PFSK-1 (cell line): Measurements from ENCODE around the gene LRMDA.

Experiments
- FOXP2 ChIP-seq: optimal IDR thresholded peaks from 2 replicates; pipeline ENCODE3; 2011; ENCODE audit warnings: borderline replicate concordance, control low read depth, inconsistent platforms; ENCODE audit not compliant: insufficient read depth; ENCODE audit errors: extremely low read length, extremely low read depth
- POLR2AphosphoS5 ChIP-seq: IDR thresholded peaks from 2 replicates; pipeline ENCODE4 v1.6.1; 2012; ENCODE audit warnings: low read depth, mild to moderate bottlenecking, control low read depth, low read length, moderate library complexity
- REST ChIP-seq, 2 experiments: IDR thresholded peaks; 2 replicates each; pipeline versions ENCODE4 v1.6.1 to v1.8.0; 2011 to 2012; ENCODE audit warnings: low read depth in 2 of 2, low read length in 2 of 2, control low read depth in 1 of 2, inconsistent platforms in 1 of 2, mild to moderate bottlenecking in 1 of 2, moderate library complexity in 1 of 2; ENCODE audit not compliant: insufficient read depth in 1 of 2
- SIN3A ChIP-seq: IDR thresholded peaks from 2 replicates; pipeline ENCODE4 v1.6.1; 2012; ENCODE audit warnings: mild to moderate bottlenecking, low read length, moderate library complexity, borderline replicate concordance; ENCODE audit not compliant: insufficient read depth
- TAF1 ChIP-seq: IDR thresholded peaks from 2 replicates; pipeline ENCODE4 v1.6.1; 2012; ENCODE audit warnings: low read length, control low read depth, borderline replicate concordance; ENCODE audit not compliant: insufficient read depth

The LRMDA gene

GRCh38 chr10:76463111-76463510 lies 1031.7 kb downstream of the LRMDA start:
- TF ChIP-seq SIN3A (no peak), POLR2AphosphoS5 (no peak), REST (IDR thresholded peaks at IDR 0.05; ENCODE audit: insufficient read depth in 1 of 2, low read depth in 2 of 2, low read length in 2 of 2) (no peak), TAF1 (no peak), FOXP2 (no peak)

DNA sequence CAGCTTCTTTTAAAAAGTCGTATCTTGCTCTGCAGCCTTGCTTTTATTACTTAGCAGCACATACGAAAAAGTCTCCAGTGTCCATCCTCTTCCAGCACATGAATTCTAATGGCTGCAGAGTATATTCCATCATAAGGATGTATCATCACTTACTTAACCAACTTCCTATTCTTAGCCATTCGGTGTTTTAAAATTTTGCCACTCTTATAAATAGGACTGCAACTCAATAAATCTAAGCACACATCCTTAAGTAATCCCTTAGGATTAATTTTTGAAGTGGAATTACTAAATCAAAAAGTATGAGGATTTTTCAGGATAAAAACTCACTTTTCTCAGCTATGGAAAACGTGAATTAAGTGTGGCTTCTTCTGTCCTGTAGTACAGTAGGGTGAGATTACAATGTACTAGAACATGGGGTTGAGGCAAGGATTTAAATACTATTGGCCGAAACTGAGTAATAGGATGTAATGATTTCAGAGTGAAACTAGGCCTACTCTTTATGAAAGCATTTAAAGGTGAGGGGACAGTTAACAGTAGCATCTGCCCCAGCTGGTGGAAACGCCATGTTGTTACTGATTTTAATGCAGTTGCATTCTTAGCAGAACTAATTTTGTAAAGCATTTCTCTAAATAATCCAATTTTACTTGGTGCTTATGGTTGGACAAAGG lies 1035.5 kb downstream of the LRMDA start:
- TF ChIP-seq TAF1 (no peak), REST (IDR thresholded peaks at IDR 0.05; ENCODE audit: insufficient read depth in 1 of 2, low read depth in 2 of 2, low read length in 2 of 2) (no peak), SIN3A (no peak), POLR2AphosphoS5 (no peak), FOXP2 (no peak)

- TF ChIP-seq TAF1 (no peak), REST (IDR thresholded peaks at IDR 0.05; ENCODE audit: insufficient read depth in 1 of 2, low read depth in 2 of 2, low read length in 2 of 2) (no peak), POLR2AphosphoS5 (no peak), FOXP2 (no peak), SIN3A (no peak)
Observed at GRCh38 chr10:76469675-76470074, 1038.3 kb downstream of the LRMDA start.

GRCh38 chr10:76479103-76479790 lies 1047.8 kb downstream of the LRMDA start:
- TF ChIP-seq TAF1 (no peak), FOXP2 (no peak), REST (IDR thresholded peaks at IDR 0.05; ENCODE audit: insufficient read depth in 1 of 2, low read depth in 2 of 2, low read length in 2 of 2) (no peak), POLR2AphosphoS5 (no peak), SIN3A (no peak)

DNA sequence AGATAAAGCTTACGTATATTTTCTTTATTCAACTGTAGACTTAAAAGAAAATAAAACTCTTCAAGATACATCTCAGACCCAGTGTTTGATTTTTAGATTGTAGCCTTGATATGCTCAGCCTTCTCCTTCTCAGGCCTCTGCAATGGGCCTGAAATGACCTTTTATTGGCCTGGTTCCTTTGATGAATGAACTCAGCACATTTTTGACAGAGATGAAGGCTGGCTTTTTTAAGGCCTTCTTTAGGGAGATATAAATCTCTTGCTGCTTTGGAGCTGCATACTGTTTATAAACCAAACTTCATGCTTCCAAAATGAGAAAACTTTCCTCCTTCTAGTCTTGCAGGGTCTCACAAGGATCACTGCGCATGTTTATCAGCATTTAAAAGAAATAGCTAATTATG lies 1049.8 kb downstream of the LRMDA start:
- no peak for TF ChIP-seq FOXP2
- TF ChIP-seq SIN3A = no peak
- TF ChIP-seq POLR2AphosphoS5 = no peak
- no peak for TF ChIP-seq TAF1
- no peak for TF ChIP-seq REST (IDR thresholded peaks at IDR 0.05; ENCODE audit: insufficient read depth in 1 of 2, low read depth in 2 of 2, low read length in 2 of 2)
